ENCODE data around the gene S100A5. TPM values are rescaled to one million over a fixed set of nuclear protein-coding genes. Genes with fewer than 3 reads are reported as not detected.

S100A5 gene
- total RNA-seq, 1 donor = not detected

GRCh38 chr1:153550398-153550758 lies 9.6 kb upstream of the S100A5 start:
- DNase-seq (ENCODE audit: low read depth) = no peak
- H3K4me3 ChIP-seq (ENCODE audit: low read depth, low read length) = no peak overlapping the region
- no peak for TF ChIP-seq CTCF (IDR thresholded peaks at IDR 0.05; ENCODE audit: insufficient read depth, low read depth, low read length)

GRCh38 chr1:153549741-153550397 lies 9.1 kb upstream of the S100A5 start:
- H3K4me3 ChIP-seq (ENCODE audit: low read depth, low read length) = no peak overlapping the region
- no peak for DNase-seq (ENCODE audit: low read depth)
- no peak for TF ChIP-seq CTCF (IDR thresholded peaks at IDR 0.05; ENCODE audit: insufficient read depth, low read depth, low read length)

GRCh38 chr1:153548722-153549688 lies 8.3 kb upstream of the S100A5 start, which contains the start of gene S100A3:
Gene S100A3, minus strand, starts transcription at chr1:153549258. Its CDS starts 773 bp downstream, at chr1:153548485.
- no peak within 1 kb of the TSS for H3K4me3 ChIP-seq (ENCODE audit: low read depth, low read length)
- peak; percentile 42 for TF ChIP-seq CTCF (IDR thresholded peaks at IDR 0.05; ENCODE audit: insufficient read depth, low read depth, low read length)
- peak; percentile 92 for DNase-seq (ENCODE audit: low read depth)

GRCh38 chr1:153547560-153548551 lies 7.1 kb upstream of the S100A5 start:
- DNase-seq (ENCODE audit: low read depth) = peak; percentile 40
- TF ChIP-seq CTCF (IDR thresholded peaks at IDR 0.05; ENCODE audit: insufficient read depth, low read depth, low read length) = no peak
- no peak overlapping the region for H3K4me3 ChIP-seq (ENCODE audit: low read depth, low read length)

- H3K4me3 ChIP-seq (ENCODE audit: low read depth, low read length) = no peak overlapping the region
- DNase-seq (ENCODE audit: low read depth) = peak; percentile 32
- TF ChIP-seq CTCF (IDR thresholded peaks at IDR 0.05; ENCODE audit: insufficient read depth, low read depth, low read length) = no peak
Observed at GRCh38 chr1:153546796-153547559, 6.2 kb upstream of the S100A5 start.
